Muscle layer of duodenum (tissue), 2 donors: ENCODE measurements around the gene SIL1.

Source experiments
- H3K27ac ChIP-seq: one replicate; pipeline ENCODE4 v1.7.0; 2013; ENCODE audit warnings: mild to moderate bottlenecking, low read length
- H3K27me3 ChIP-seq: one replicate; pipeline ENCODE4 v1.7.0; 2013; ENCODE audit warnings: low read depth, mild to moderate bottlenecking, control low read depth, low read length
- H3K36me3 ChIP-seq, 2 donors: one replicate each; pipeline ENCODE4 v1.7.0; 2013; ENCODE audit warnings: low read length in 2 of 2, control low read depth in 1 of 2, mild to moderate bottlenecking in 1 of 2; ENCODE audit not compliant: insufficient read depth in 2 of 2, control insufficient read depth in 1 of 2
- H3K4me1 ChIP-seq, 2 donors: one replicate each; pipeline ENCODE4 v1.7.0; 2013; ENCODE audit warnings: low read length in 2 of 2, mild to moderate bottlenecking in 2 of 2, control low read depth in 1 of 2, moderate library complexity in 1 of 2; ENCODE audit not compliant: insufficient read depth in 2 of 2, control insufficient read depth in 1 of 2
- H3K4me3 ChIP-seq, 2 donors: one replicate each; pipeline ENCODE4 v1.7.0; 2013; ENCODE audit warnings: low read length in 2 of 2, low read depth in 1 of 2, mild to moderate bottlenecking in 1 of 2
- H3K9me3 ChIP-seq, 2 donors: one replicate each; pipeline ENCODE4 v1.7.0; 2013; ENCODE audit warnings: low read length in 2 of 2, control low read depth in 1 of 2, mild to moderate bottlenecking in 1 of 2; ENCODE audit not compliant: control insufficient read depth in 1 of 2
- donor health status: healthy.

Gene SIL1

GRCh38 chr5:139138109-139138508 is 60.1 kb downstream of the SIL1 start:
- Histone ChIP-seq H3K9me3 (no peaks in the 10 kb centered on the region), H3K4me1 (peaks cover 23 to 44% of the 10 kb centered on the region in 2 donors), H3K27ac (no peak overlapping the region), H3K36me3 (no peaks in the 10 kb centered on the region), H3K27me3 (no peaks in the 10 kb centered on the region), H3K4me3 (no peak overlapping the region)

- Histone ChIP-seq H3K4me1 (peaks cover 23 to 48% of the 10 kb centered on the region in 2 donors), H3K27me3 (no peaks in the 10 kb centered on the region), H3K9me3 (no peaks in the 10 kb centered on the region), H3K4me3 (no peak overlapping the region), H3K36me3 (no peaks in the 10 kb centered on the region), H3K27ac (no peak overlapping the region)
Measured at GRCh38 chr5:139137697-139138096, 60.5 kb downstream of the SIL1 start.

GRCh38 chr5:139134906-139135305 is 63.3 kb downstream of the SIL1 start:
- H3K4me1 ChIP-seq: peaks cover 25 to 50% of the 10 kb centered on the region in 2 donors
- no peaks in the 10 kb centered on the region for H3K36me3 ChIP-seq
- no peaks in the 10 kb centered on the region for H3K9me3 ChIP-seq
- H3K27ac ChIP-seq: no peak overlapping the region
- no peaks in the 10 kb centered on the region for H3K27me3 ChIP-seq
- no peak overlapping the region for H3K4me3 ChIP-seq

- H3K9me3 ChIP-seq: no peaks in the 10 kb centered on the region
- peaks cover 19 to 37% of the 10 kb centered on the region in 2 donors for H3K4me1 ChIP-seq
- no peak overlapping the region for H3K4me3 ChIP-seq
- H3K36me3 ChIP-seq: no peaks in the 10 kb centered on the region
- H3K27me3 ChIP-seq: no peaks in the 10 kb centered on the region
- H3K27ac ChIP-seq: no peak overlapping the region
Measured at GRCh38 chr5:139133282-139133681, 64.9 kb downstream of the SIL1 start.

GRCh38 chr5:139132515-139132914 is 65.7 kb downstream of the SIL1 start:
- Histone ChIP-seq H3K36me3 (no peaks in the 10 kb centered on the region), H3K4me3 (no peak overlapping the region), H3K4me1 (peaks cover 19 to 32% of the 10 kb centered on the region in 2 donors), H3K27ac (no peak overlapping the region), H3K9me3 (no peaks in the 10 kb centered on the region), H3K27me3 (no peaks in the 10 kb centered on the region)

GRCh38 chr5:139131921-139132432 is 66.2 kb downstream of the SIL1 start:
- no peaks in the 10 kb centered on the region for H3K27me3 ChIP-seq
- H3K4me1 ChIP-seq: peaks cover 19 to 32% of the 10 kb centered on the region in 2 donors
- H3K36me3 ChIP-seq: peaks cover 0 to 3% of the 10 kb centered on the region in 2 donors
- no peaks in the 10 kb centered on the region for H3K9me3 ChIP-seq
- H3K27ac ChIP-seq: peak overlapping the region; percentile 82
- peak overlapping the region in 1 of 2 donors; percentile 45 for H3K4me3 ChIP-seq

GRCh38 chr5:139131465-139131864 is 66.7 kb downstream of the SIL1 start:
- peaks cover 0 to 7% of the 10 kb centered on the region in 2 donors for H3K36me3 ChIP-seq
- no peaks in the 10 kb centered on the region for H3K9me3 ChIP-seq
- no peaks in the 10 kb centered on the region for H3K27me3 ChIP-seq
- peaks cover 19 to 37% of the 10 kb centered on the region in 2 donors for H3K4me1 ChIP-seq
- peak overlapping the region; percentile 82 for H3K27ac ChIP-seq
- H3K4me3 ChIP-seq: peak overlapping the region in 1 of 2 donors; percentile 45

- Histone ChIP-seq H3K9me3 (no peaks in the 10 kb centered on the region), H3K4me3 (peak overlapping the region in 1 of 2 donors; percentile 45), H3K36me3 (peaks cover 0 to 10% of the 10 kb centered on the region in 2 donors), H3K4me1 (peaks cover 19 to 41% of the 10 kb centered on the region in 2 donors), H3K27ac (peak overlapping the region; percentile 82), H3K27me3 (no peaks in the 10 kb centered on the region)
Measured at GRCh38 chr5:139131062-139131461, 67.1 kb downstream of the SIL1 start.

GRCh38 chr5:139130214-139130613 is 68.0 kb downstream of the SIL1 start:
- H3K9me3 ChIP-seq: no peaks in the 10 kb centered on the region
- H3K36me3 ChIP-seq: peaks cover 6 to 13% of the 10 kb centered on the region in 2 donors
- no peaks in the 10 kb centered on the region for H3K27me3 ChIP-seq
- H3K4me3 ChIP-seq: no peak overlapping the region
- no peak overlapping the region for H3K27ac ChIP-seq
- H3K4me1 ChIP-seq: peaks cover 19 to 41% of the 10 kb centered on the region in 2 donors

GRCh38 chr5:139126711-139127111 is 71.5 kb downstream of the SIL1 start:
- no peaks in the 10 kb centered on the region for H3K27me3 ChIP-seq
- no peak overlapping the region for H3K27ac ChIP-seq
- no peak overlapping the region for H3K4me3 ChIP-seq
- H3K9me3 ChIP-seq: no peaks in the 10 kb centered on the region
- H3K4me1 ChIP-seq: peaks cover 10 to 20% of the 10 kb centered on the region in 2 donors
- peaks cover 6 to 17% of the 10 kb centered on the region in 2 donors for H3K36me3 ChIP-seq

GRCh38 chr5:139125991-139126390 is 72.2 kb downstream of the SIL1 start:
- Histone ChIP-seq H3K9me3 (no peaks in the 10 kb centered on the region), H3K27me3 (no peaks in the 10 kb centered on the region), H3K4me1 (peaks cover 3 to 13% of the 10 kb centered on the region in 2 donors), H3K4me3 (no peak overlapping the region), H3K36me3 (peaks cover 8 to 17% of the 10 kb centered on the region in 2 donors), H3K27ac (no peak overlapping the region)
